ENCODE results near the gene LRRC56. TPM values are rescaled to one million over a fixed set of nuclear protein-coding genes. Genes with fewer than 3 reads are reported as not detected.

LRRC56 gene
- total RNA-seq, 1 experiment from 2014 or later, result 3.4 TPM

GRCh38 chr11:506238-506994, 30.9 kb upstream of the LRRC56 start:
- Histone ChIP-seq H3K27me3 (ENCODE audit: insufficient read depth, low read length) (no peaks in the 10 kb centered on the region; the same call in 1 of the 2 replicates), H3T11ph (ENCODE audit: low read length) (no peak overlapping the region), H4K20me1 (ENCODE audit: control insufficient read depth, insufficient read depth, insufficient read length) (no peaks in the 10 kb centered on the region), H3K9me3 (ENCODE audit: control insufficient read depth, low read depth, low read length) (no peaks in the 10 kb centered on the region), H3K23ac (ENCODE audit: insufficient read length, low read depth, low read length) (no peak overlapping the region), H2AFZ (ENCODE audit: low read length) (no peak overlapping the region), H4K8ac (replicated peaks; ENCODE audit: insufficient read length, low read depth, low read length) (no peak overlapping the region), H3K27ac (ENCODE audit: insufficient read length, low read depth, low read length) (no peak overlapping the region), H3K4me1 (ENCODE audit: insufficient read depth, low read length) (no peaks in the 10 kb centered on the region), H3K4ac (ENCODE audit: low read depth, low read length) (no peak overlapping the region), H3K18ac (ENCODE audit: insufficient read length, low read depth, low read length) (peak overlapping the region; percentile 5), H2BK5ac (ENCODE audit: insufficient read length, low read length) (no peak overlapping the region), H4K91ac (ENCODE audit: insufficient read length, low read depth, low read length) (no peak overlapping the region), H2BK12ac (ENCODE audit: insufficient read length, low read depth, low read length) (no peak overlapping the region), H3K79me1 (ENCODE audit: insufficient read depth, low read depth, low read length, poor library complexity, severe bottlenecking) (no peaks in the 10 kb centered on the region), H3K56ac (ENCODE audit: insufficient read length, low read depth, low read length) (no peak overlapping the region), H2BK20ac (ENCODE audit: low read depth, low read length, poor library complexity, severe bottlenecking) (no peak overlapping the region), H2BK120ac (ENCODE audit: low read depth, low read length, poor library complexity, severe bottlenecking) (no peak overlapping the region), H4K5ac (ENCODE audit: insufficient read length, low read depth, low read length) (no peak overlapping the region), H2AK5ac (ENCODE audit: insufficient read length, low read length) (no peak overlapping the region), H2BK15ac (ENCODE audit: low read depth, low read length) (no peak overlapping the region), H3K79me2 (ENCODE audit: insufficient read depth, low read length) (peaks cover 2% of the 10 kb centered on the region; the same call in 1 of the 2 replicates), H3K9ac (ENCODE audit: extremely low read depth, insufficient read length, low read length) (peak overlapping the region; percentile 49), H3K23me2 (ENCODE audit: insufficient read length, low read depth, low read length, poor library complexity, severe bottlenecking) (peaks cover 16% of the 10 kb centered on the region), H3K14ac (ENCODE audit: insufficient read depth, low read length) (no peak overlapping the region), H3K4me2 (ENCODE audit: insufficient read depth, insufficient read length, low read length) (peak overlapping the region; percentile 91)
- no CpG with 5 or more reads among the region's 71 CpGs for WGBS (ENCODE audit: extremely low coverage, insufficient read length, low lambda C conversion rate)
- peak overlapping the region; percentile 93 to 97 for H3K4me3 Mint-ChIP-seq
- no peaks in the 10 kb centered on the region; the same call in none of the 2 replicates for H3K27me3 Mint-ChIP-seq (ENCODE audit: low read depth)
- TF ChIP-seq, protein P1, sequence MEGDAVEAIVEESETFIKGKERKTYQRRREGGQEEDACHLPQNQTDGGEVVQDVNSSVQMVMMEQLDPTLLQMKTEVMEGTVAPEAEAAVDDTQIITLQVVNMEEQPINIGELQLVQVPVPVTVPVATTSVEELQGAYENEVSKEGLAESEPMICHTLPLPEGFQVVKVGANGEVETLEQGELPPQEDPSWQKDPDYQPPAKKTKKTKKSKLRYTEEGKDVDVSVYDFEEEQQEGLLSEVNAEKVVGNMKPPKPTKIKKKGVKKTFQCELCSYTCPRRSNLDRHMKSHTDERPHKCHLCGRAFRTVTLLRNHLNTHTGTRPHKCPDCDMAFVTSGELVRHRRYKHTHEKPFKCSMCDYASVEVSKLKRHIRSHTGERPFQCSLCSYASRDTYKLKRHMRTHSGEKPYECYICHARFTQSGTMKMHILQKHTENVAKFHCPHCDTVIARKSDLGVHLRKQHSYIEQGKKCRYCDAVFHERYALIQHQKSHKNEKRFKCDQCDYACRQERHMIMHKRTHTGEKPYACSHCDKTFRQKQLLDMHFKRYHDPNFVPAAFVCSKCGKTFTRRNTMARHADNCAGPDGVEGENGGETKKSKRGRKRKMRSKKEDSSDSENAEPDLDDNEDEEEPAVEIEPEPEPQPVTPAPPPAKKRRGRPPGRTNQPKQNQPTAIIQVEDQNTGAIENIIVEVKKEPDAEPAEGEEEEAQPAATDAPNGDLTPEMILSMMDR (conservative IDR thresholded peaks at IDR 0.05), result 0 out of 3 replicates have a peak, but pooled peaks have one; percentile 12
- H3K4me1 Mint-ChIP-seq, result peaks cover 3 to 9% of the 10 kb centered on the region in 2 experiments; a peak in 2 of 4 replicates
- no peaks in the 10 kb centered on the region for H3K9me3 Mint-ChIP-seq
- peak; percentile 98 for DNase-seq
- peak overlapping the region; percentile 97 to 100 (median 99) for H3K27ac Mint-ChIP-seq
- peaks cover 10 to 17% (median 16%) of the 10 kb centered on the region in 3 experiments for H3K36me3 Mint-ChIP-seq (ENCODE audit: insufficient read depth in 1 of 3, low read depth in 3 of 3)
